Measurements from ENCODE around the gene C2orf72. TPM values are rescaled to one million over a fixed set of nuclear protein-coding genes. Genes with fewer than 3 reads are reported as not detected.

The C2orf72 gene
- total and polyA plus RNA-seq, 2 of the 13 experiments (the other 11 are each of a cell fraction or from before 2014, with no cell fraction given) = 147 to 203 TPM

DNA sequence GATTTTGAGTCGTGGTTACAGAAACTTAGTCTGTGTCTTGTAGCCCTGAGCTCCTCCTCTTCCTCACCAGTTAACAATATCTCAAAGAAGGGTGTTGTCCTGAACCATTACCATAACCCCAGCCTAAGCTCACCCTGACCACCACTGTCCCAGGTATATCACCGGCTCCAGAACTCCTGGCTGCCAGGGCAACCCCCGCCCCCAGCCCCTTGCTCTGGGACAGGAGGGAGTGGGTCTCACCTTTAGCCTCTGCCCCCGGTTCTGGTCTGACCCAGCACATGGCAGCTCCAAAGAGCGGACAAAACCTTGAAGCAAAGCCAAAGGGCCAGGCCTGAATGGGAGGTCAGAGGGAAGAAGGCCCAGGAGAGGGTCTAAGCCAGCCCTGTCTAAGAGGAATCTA is 13.8 kb downstream of the C2orf72 start (continued):
- TF ChIP-seq, protein P1, sequence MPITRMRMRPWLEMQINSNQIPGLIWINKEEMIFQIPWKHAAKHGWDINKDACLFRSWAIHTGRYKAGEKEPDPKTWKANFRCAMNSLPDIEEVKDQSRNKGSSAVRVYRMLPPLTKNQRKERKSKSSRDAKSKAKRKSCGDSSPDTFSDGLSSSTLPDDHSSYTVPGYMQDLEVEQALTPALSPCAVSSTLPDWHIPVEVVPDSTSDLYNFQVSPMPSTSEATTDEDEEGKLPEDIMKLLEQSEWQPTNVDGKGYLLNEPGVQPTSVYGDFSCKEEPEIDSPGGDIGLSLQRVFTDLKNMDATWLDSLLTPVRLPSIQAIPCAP (CRISPR knock-in tag; IDR thresholded peaks at IDR 0.05; ENCODE audit: low read depth) = no peak
- TF ChIP-seq MED1 (CRISPR knock-in tag; IDR thresholded peaks at IDR 0.05) (peak; percentile 66), PAF1 (CRISPR knock-in tag; IDR thresholded peaks at IDR 0.05) (0 out of 2 replicates have a peak, but pooled peaks have one; percentile 62), NFATC3 (CRISPR knock-in tag; IDR thresholded peaks at IDR 0.05) (no peak), NCOA2 (CRISPR knock-in tag; IDR thresholded peaks at IDR 0.05) (no peak), PHB2 (IDR thresholded peaks at IDR 0.05; ENCODE audit: partially characterized antibody) (no peak), ZNF598 (CRISPR knock-in tag; IDR thresholded peaks at IDR 0.05; ENCODE audit: borderline replicate concordance) (no peak), ZNF569 (CRISPR knock-in tag; IDR thresholded peaks at IDR 0.05; ENCODE audit: borderline replicate concordance) (no peak), NR2F6 (IDR thresholded peaks at IDR 0.05) (no peak; the same call in 1 of the 2 replicates), NR2F6 (CRISPR knock-in tag; IDR thresholded peaks at IDR 0.05) (peak; percentile 72), JUND (CRISPR knock-in tag; IDR thresholded peaks at IDR 0.05) (no peak), ZNF160 (CRISPR knock-in tag; IDR thresholded peaks at IDR 0.05) (no peak), ZNF205 (CRISPR knock-in tag; IDR thresholded peaks at IDR 0.05) (peak; percentile 9; the same call in 1 of the 2 replicates), CCDC6 (CRISPR knock-in tag; IDR thresholded peaks at IDR 0.05) (no peak), NFIC (IDR thresholded peaks at IDR 0.05; ENCODE audit: low read length) (no peak), ZNF772 (CRISPR knock-in tag; IDR thresholded peaks at IDR 0.05) (no peak), SALL2 (CRISPR knock-in tag; IDR thresholded peaks at IDR 0.05) (no peak), JUNB (CRISPR knock-in tag; IDR thresholded peaks at IDR 0.05; ENCODE audit: borderline replicate concordance) (no peak), ZNF672 (CRISPR knock-in tag; IDR thresholded peaks at IDR 0.05) (no peak), HCFC1 (IDR thresholded peaks at IDR 0.05; ENCODE audit: low read depth, low read length) (no peak), ZNF335 (CRISPR knock-in tag; IDR thresholded peaks at IDR 0.05) (no peak), ZNF33B (CRISPR knock-in tag; IDR thresholded peaks at IDR 0.05) (peak; percentile 85; the same call in 1 of the 2 replicates), ARNTL (CRISPR knock-in tag; IDR thresholded peaks at IDR 0.05) (no peak), ZKSCAN1 (IDR thresholded peaks at IDR 0.05; ENCODE audit: low read length) (no peak)
- TF ChIP-seq, protein P2, sequence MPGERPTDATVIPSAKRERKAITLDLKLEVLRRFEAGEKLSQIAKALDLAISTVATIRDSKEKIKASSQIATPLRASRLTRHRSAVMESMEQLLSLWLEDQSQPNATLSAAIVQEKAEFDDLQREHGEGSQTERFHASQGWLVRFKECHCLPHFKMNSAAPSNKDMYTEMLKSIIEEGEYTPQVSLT (CRISPR knock-in tag; IDR thresholded peaks at IDR 0.05; ENCODE audit: borderline replicate concordance, low read depth) = no peak
- TF ChIP-seq, protein P3, sequence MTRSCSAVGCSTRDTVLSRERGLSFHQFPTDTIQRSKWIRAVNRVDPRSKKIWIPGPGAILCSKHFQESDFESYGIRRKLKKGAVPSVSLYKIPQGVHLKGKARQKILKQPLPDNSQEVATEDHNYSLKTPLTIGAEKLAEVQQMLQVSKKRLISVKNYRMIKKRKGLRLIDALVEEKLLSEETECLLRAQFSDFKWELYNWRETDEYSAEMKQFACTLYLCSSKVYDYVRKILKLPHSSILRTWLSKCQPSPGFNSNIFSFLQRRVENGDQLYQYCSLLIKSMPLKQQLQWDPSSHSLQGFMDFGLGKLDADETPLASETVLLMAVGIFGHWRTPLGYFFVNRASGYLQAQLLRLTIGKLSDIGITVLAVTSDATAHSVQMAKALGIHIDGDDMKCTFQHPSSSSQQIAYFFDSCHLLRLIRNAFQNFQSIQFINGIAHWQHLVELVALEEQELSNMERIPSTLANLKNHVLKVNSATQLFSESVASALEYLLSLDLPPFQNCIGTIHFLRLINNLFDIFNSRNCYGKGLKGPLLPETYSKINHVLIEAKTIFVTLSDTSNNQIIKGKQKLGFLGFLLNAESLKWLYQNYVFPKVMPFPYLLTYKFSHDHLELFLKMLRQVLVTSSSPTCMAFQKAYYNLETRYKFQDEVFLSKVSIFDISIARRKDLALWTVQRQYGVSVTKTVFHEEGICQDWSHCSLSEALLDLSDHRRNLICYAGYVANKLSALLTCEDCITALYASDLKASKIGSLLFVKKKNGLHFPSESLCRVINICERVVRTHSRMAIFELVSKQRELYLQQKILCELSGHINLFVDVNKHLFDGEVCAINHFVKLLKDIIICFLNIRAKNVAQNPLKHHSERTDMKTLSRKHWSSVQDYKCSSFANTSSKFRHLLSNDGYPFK (CRISPR knock-in tag; IDR thresholded peaks at IDR 0.05; ENCODE audit: borderline replicate concordance) = no peak
- TF ChIP-seq, protein P4, sequence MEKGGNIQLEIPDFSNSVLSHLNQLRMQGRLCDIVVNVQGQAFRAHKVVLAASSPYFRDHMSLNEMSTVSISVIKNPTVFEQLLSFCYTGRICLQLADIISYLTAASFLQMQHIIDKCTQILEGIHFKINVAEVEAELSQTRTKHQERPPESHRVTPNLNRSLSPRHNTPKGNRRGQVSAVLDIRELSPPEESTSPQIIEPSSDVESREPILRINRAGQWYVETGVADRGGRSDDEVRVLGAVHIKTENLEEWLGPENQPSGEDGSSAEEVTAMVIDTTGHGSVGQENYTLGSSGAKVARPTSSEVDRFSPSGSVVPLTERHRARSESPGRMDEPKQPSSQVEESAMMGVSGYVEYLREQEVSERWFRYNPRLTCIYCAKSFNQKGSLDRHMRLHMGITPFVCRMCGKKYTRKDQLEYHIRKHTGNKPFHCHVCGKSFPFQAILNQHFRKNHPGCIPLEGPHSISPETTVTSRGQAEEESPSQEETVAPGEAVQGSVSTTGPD (CRISPR knock-in tag; IDR thresholded peaks at IDR 0.05) = no peak

All from HepG2 (cell line).